ENCODE data around the gene TFPT. TPM values are rescaled to one million over a fixed set of nuclear protein-coding genes. Genes with fewer than 3 reads are reported as not detected.

The TFPT gene
- total and polyA plus RNA-seq, 4 donors, result 2.4 to 5.6 (median 4.2) TPM

GRCh38 chr19:54081032-54081431 is 34.4 kb downstream of the TFPT start, which contains the start of gene TARM1:
Gene TARM1, minus strand, starts transcription at chr19:54081365. Its CDS starts 25 bp downstream, at chr19:54081340.
- no peaks in the 10 kb centered on the region for H3K36me3 ChIP-seq (ENCODE audit: control insufficient read depth in 4 of 4, insufficient read depth in 3 of 4, low read depth in 1 of 4, low read length in 3 of 4)
- H3K4me1 ChIP-seq (ENCODE audit: control insufficient read depth in 4 of 4, insufficient read depth in 4 of 4, low read length in 3 of 4), result no peaks in the 10 kb centered on the region
- H3K9me3 ChIP-seq (ENCODE audit: control insufficient read depth in 4 of 4, low read length in 3 of 4), result peaks cover 5 to 8% (median 7%) of the 10 kb centered on the region in 4 donors
- WGBS, result 78% methylated on average over 7 of the region's 7 CpGs
- no peak within 1 kb of the TSS for H3K27ac ChIP-seq (ENCODE audit: low read depth in 1 of 2, low read length in 2 of 2)
- no peak for DNase-seq (ENCODE audit: low spot score)
- peak within 1 kb of the TSS in 2 of 3 donors; percentile 18 to 30 for H3K4me3 ChIP-seq (ENCODE audit: low read depth in 1 of 3, low read length in 3 of 3)
- no peak for TF ChIP-seq REST (IDR thresholded peaks at IDR 0.05)
- TF ChIP-seq HNF4A (conservative IDR thresholded peaks at IDR 0.05), result no peak
- no peak for TF ChIP-seq NR2F2 (IDR thresholded peaks at IDR 0.05)
- no peak for TF ChIP-seq YY1 (IDR thresholded peaks at IDR 0.05)
- no peak for TF ChIP-seq SP1 (IDR thresholded peaks at IDR 0.05)
- TF ChIP-seq GABPA (IDR thresholded peaks at IDR 0.05 in 1 of 2, conservative IDR thresholded peaks at IDR 0.05 in 1 of 2), result no peak
- H3K9ac ChIP-seq (ENCODE audit: low read depth in 1 of 2, low read length in 2 of 2), result no peak within 1 kb of the TSS
- no peaks in the 10 kb centered on the region for H3K27me3 ChIP-seq (ENCODE audit: control insufficient read depth in 4 of 4, insufficient read depth in 4 of 4, low read length in 3 of 4)

- no peak for TF ChIP-seq RXRA (IDR thresholded peaks at IDR 0.05)
- TF ChIP-seq ZBTB33 (IDR thresholded peaks at IDR 0.05), result no peak
- no peak for TF ChIP-seq REST (IDR thresholded peaks at IDR 0.05)
- no peak for TF ChIP-seq CTCF (IDR thresholded peaks at IDR 0.05; ENCODE audit: low read depth, low read length, missing input control)
- TF ChIP-seq ATF3 (IDR thresholded peaks at IDR 0.05), result no peak
- no peak for TF ChIP-seq TAF1 (conservative IDR thresholded peaks at IDR 0.05)
- TF ChIP-seq EGR1 (IDR thresholded peaks at IDR 0.05; ENCODE audit: low read depth in 2 of 2), result no peak
- TF ChIP-seq MAX (IDR thresholded peaks at IDR 0.05), result no peak
- no peak for TF ChIP-seq HNF4G (IDR thresholded peaks at IDR 0.05)
- no peak for TF ChIP-seq RAD21 (IDR thresholded peaks at IDR 0.05)
- no peak for TF ChIP-seq HNF4A (conservative IDR thresholded peaks at IDR 0.05)
- TF ChIP-seq FOXA1 (IDR thresholded peaks at IDR 0.05), result no peak
- no peak for TF ChIP-seq JUND (IDR thresholded peaks at IDR 0.05)
- Histone ChIP-seq H3K4me1 (ENCODE audit: control insufficient read depth in 4 of 4, insufficient read depth in 4 of 4, low read length in 3 of 4) (no peaks in the 10 kb centered on the region), H3K27me3 (ENCODE audit: control insufficient read depth in 4 of 4, insufficient read depth in 4 of 4, low read length in 3 of 4) (no peaks in the 10 kb centered on the region), H3K36me3 (ENCODE audit: control insufficient read depth in 4 of 4, insufficient read depth in 3 of 4, low read depth in 1 of 4, low read length in 3 of 4) (no peaks in the 10 kb centered on the region), H3K4me3 (ENCODE audit: low read depth in 1 of 3, low read length in 3 of 3) (no peak overlapping the region), H3K9me3 (ENCODE audit: control insufficient read depth in 4 of 4, low read length in 3 of 4) (peaks cover 4 to 6% (median 5%) of the 10 kb centered on the region in 4 donors), H3K27ac (ENCODE audit: low read depth in 1 of 2, low read length in 2 of 2) (no peak overlapping the region), H3K9ac (ENCODE audit: low read depth in 1 of 2, low read length in 2 of 2) (no peak overlapping the region)
- 76% methylated on average over 5 of the region's 5 CpGs for WGBS
- no peak for DNase-seq (ENCODE audit: low spot score)
Observed at GRCh38 chr19:54077334-54077733, 38.1 kb downstream of the TFPT start.
